Heart right ventricle (tissue), 16 donors: Measurements from ENCODE around the gene FGF12. TPM values are rescaled to one million over a fixed set of nuclear protein-coding genes. Genes with fewer than 3 reads are reported as not detected.
A peak's percentile ranks its signal among the peaks of the same experiment; 100 is the strongest.

Experiments used
- ATAC-seq, 8 donors: fragments of 200-7000 bp; cut with Tn5 transposase; one replicate each; pipeline ENCODE4 v1.9.1; 2020; ENCODE audit warnings: mild to moderate bottlenecking in 8 of 8, moderate library complexity in 8 of 8, moderate number of reproducible peaks in 1 of 8
- DNase-seq, 2 donors: peaks; one replicate each; pipeline ENCODE4 v3.0.0-alpha.2; 2020
- H3K27ac ChIP-seq, 10 donors: fragments of 200-600 bp; sonication (generic) in 2 of 10; one replicate each; pipeline versions ENCODE4 v1.5.0 to v1.8.0; 2020 to 2022; ENCODE audit warnings: mild to moderate bottlenecking in 3 of 10
- H3K27me3 ChIP-seq, 7 donors: fragments of 200-600 bp; one replicate each; pipeline ENCODE4 v1.8.0; 2021 to 2022; ENCODE audit warnings: mild to moderate bottlenecking in 2 of 7
- H3K36me3 ChIP-seq, 9 donors: fragments of 200-600 bp; sonication (generic) in 1 of 9; one replicate each; pipeline versions ENCODE4 v1.5.0 to v1.8.0; 2020 to 2022; ENCODE audit warnings: mild to moderate bottlenecking in 2 of 9
- H3K4me1 ChIP-seq, 9 donors: fragments of 200-600 bp; sonication (generic) in 1 of 9; one replicate each; pipeline versions ENCODE4 v1.5.0 to v1.8.0; 2020 to 2022; ENCODE audit warnings: mild to moderate bottlenecking in 4 of 9
- H3K4me3 ChIP-seq, 10 donors: fragments of 200-600 bp; sonication (generic) in 2 of 10; one replicate each; pipeline versions ENCODE4 v1.5.0 to v1.8.0; 2020 to 2022; ENCODE audit warnings: mild to moderate bottlenecking in 7 of 10, moderate library complexity in 2 of 10
- H3K9me3 ChIP-seq, 11 donors: fragments of 200-600 bp in 10 of 11; sonication (generic) in 2 of 11; one replicate each; pipeline versions ENCODE4 v1.5.0 to v1.8.0; 2013 to 2022; ENCODE audit warnings: mild to moderate bottlenecking in 2 of 11, control low read depth in 1 of 11, moderate library complexity in 1 of 11
- CTCF ChIP-seq, 9 donors: fragments of 200-600 bp; sonication (generic) in 2 of 9; IDR thresholded peaks; one replicate each; pipeline versions ENCODE4 v1.5.0 to v1.8.0; 2021 to 2022; ENCODE audit warnings: antibody characterized with exemption in 9 of 9, mild to moderate bottlenecking in 5 of 9, moderate library complexity in 1 of 9
- WGBS, 2 donors: extraction: QIAGEN DNeasy Blood & Tissue Kit; methylation state at CpG; one replicate each; pipeline ENCODE4 v1.1.7; 2013; ENCODE audit warnings: inconsistent platforms in 1 of 2; 5-methylcytosine and 5-hydroxymethylcytosine counted together
- intact Hi-C, 10 donors: fragments of 100-400 bp; cut with DNase I; formaldehyde crosslinking; loops; one replicate each; pipeline versions ENCODE4 v1.11.1 to v1.14.2; 2022
- polyA plus RNA-seq, 2 donors: library from polyadenylated mRNA; stranded (reverse); fragments of 200-250 nt; gene quantifications; one replicate each; pipeline ENCODE4 v1.2.3, GENCODE V29; 2013
- total RNA-seq, 10 donors: library from RNA; stranded (reverse); fragmentation: NEBNext Ultra II Directional in 3 of 10; extraction: Animal tissue kit (Norgen Biotek cat#: 25700) in 3 of 10; gene quantifications; one replicate each; pipeline versions ENCODE4 v1.2.1 to v1.2.4, GENCODE V29; 2021 to 2023
- donor health status: Arrhythmogenic right ventricular cardiomyopathy.
- donor health status: ischemic (EF 13 %, LVEDD 7.1; RV severe dilation, severe dysfunction).
- donor health status: healthy with polysubstance abuse.
- donor health status: DM: no; HTN: yes; CAD: no.
- donor health status: DM: no; HTN: no; CAD: no.
- donor health status: ischemic (EF 25% LVEDD 6.9; RV normal size, moderate dysfunction).
- donor health status: ischemic (EF 25% LVEDD 5.7; RV mildly dilated, moderate dysfunction).
- donor health status: healthy.
- donor health status: DM: yes; HTN: yes; CAD: no.
- donor health status: Ischemic cardiomyopathy.
- donor health status: ischemic (EF 35%, LVEDD 5.7; RV mildly dilated, moderate dysfunction).
- donor health status: nonischemic (EF 11% LVEDD 7.7; RV severe dilation, severe dysfunction).
- donor health status: DM: yes; HTN: yes; CAD: no.
- donor health status: PGD.
- donor health status: ischemic (EF 29% LVEDD 5.4; RV normal size, mild dysfunction).
- donor health status: nonischemic (EF 23%, LVEDD 6.1; RV moderate dilation, normal function).

FGF12 gene
- total and polyA plus RNA-seq, 12 donors: 26.5 to 504 (median 313) TPM

GRCh38 chr3:192261135-192261534 lies 466.2 kb downstream of the FGF12 start:
- intact Hi-C loops: no loop called here
- H3K4me3 ChIP-seq: no peak overlapping the region
- H3K4me1 ChIP-seq: peaks cover 0 to 20% (median 0%) of the 10 kb centered on the region in 9 donors
- WGBS, 2 donors: 52 to 72% methylated on average over 3 of the region's 3 CpGs
- H3K9me3 ChIP-seq: no peaks in the 10 kb centered on the region
- H3K27ac ChIP-seq: no peak overlapping the region
- DNase-seq: no peak
- ATAC-seq: peak in 3 of 8 donors; percentile 34 to 56 (median 46)
- TF ChIP-seq CTCF (IDR thresholded peaks at IDR 0.05): no peak
- H3K36me3 ChIP-seq: no peaks in the 10 kb centered on the region
- no peaks in the 10 kb centered on the region for H3K27me3 ChIP-seq

GRCh38 chr3:192260116-192261010 lies 467.0 kb downstream of the FGF12 start:
- H3K27me3 ChIP-seq: no peaks in the 10 kb centered on the region
- peaks cover 0 to 14% (median 0%) of the 10 kb centered on the region in 9 donors for H3K4me1 ChIP-seq
- no peak for TF ChIP-seq CTCF (IDR thresholded peaks at IDR 0.05)
- DNase-seq (no peak), ATAC-seq (peak in 1 of 8 donors; percentile 47)
- H3K36me3 ChIP-seq: no peaks in the 10 kb centered on the region
- 80 to 84% methylated on average over 5 of the region's 5 CpGs for WGBS, 2 donors
- no peaks in the 10 kb centered on the region for H3K9me3 ChIP-seq
- intact Hi-C loops: no loop called here
- H3K27ac ChIP-seq: no peak overlapping the region
- H3K4me3 ChIP-seq: no peak overlapping the region

GRCh38 chr3:192259661-192260060 lies 467.7 kb downstream of the FGF12 start:
- 47 to 62% methylated on average over 3 of the region's 3 CpGs for WGBS, 2 donors
- H3K27ac ChIP-seq: no peak overlapping the region
- intact Hi-C loops: no loop called here

GRCh38 chr3:192258721-192259120 lies 468.6 kb downstream of the FGF12 start:
- Histone ChIP-seq H3K36me3 (no peaks in the 10 kb centered on the region), H3K4me1 (peaks cover 0 to 11% (median 0%) of the 10 kb centered on the region in 9 donors), H3K27ac (no peak overlapping the region), H3K4me3 (no peak overlapping the region), H3K27me3 (no peaks in the 10 kb centered on the region), H3K9me3 (no peaks in the 10 kb centered on the region)
- 83 to 92% methylated on average over 6 of the region's 6 CpGs for WGBS, 2 donors
- DNase-seq (no peak), ATAC-seq (no peak)
- intact Hi-C loops: no loop called here
- no peak for TF ChIP-seq CTCF (IDR thresholded peaks at IDR 0.05)

More at GRCh38 chr3:192259661-192260060, 467.7 kb downstream of the FGF12 start:
- DNase-seq: no peak
- Histone ChIP-seq H3K9me3 (no peaks in the 10 kb centered on the region), H3K4me1 (peaks cover 0 to 11% (median 0%) of the 10 kb centered on the region in 9 donors), H3K4me3 (no peak overlapping the region), H3K36me3 (no peaks in the 10 kb centered on the region), H3K27me3 (no peaks in the 10 kb centered on the region)
- no peak for ATAC-seq
- TF ChIP-seq CTCF (IDR thresholded peaks at IDR 0.05): no peak
